Lower lobe of right lung (tissue), 2 donors: Measurements from ENCODE around the gene NSD2. TPM values are rescaled to one million over a fixed set of nuclear protein-coding genes. Genes with fewer than 3 reads are reported as not detected.

ENCODE experiments used
- ATAC-seq, 2 donors: fragments of 200-7000 bp; cut with Tn5 transposase; one replicate each; pipeline ENCODE4 v1.9.1; 2020 to 2022; ENCODE audit warnings: mild to moderate bottlenecking in 2 of 2, moderate library complexity in 2 of 2
- DNase-seq: peaks from one replicate; pipeline ENCODE4 v3.0.0-alpha.2; 2020
- H3K27ac ChIP-seq: fragments of 200-600 bp; one replicate; pipeline ENCODE4 v1.8.0; 2022
- H3K27me3 ChIP-seq: fragments of 200-600 bp; one replicate; pipeline ENCODE4 v1.8.0; 2022; ENCODE audit warnings: low read depth
- H3K36me3 ChIP-seq: fragments of 200-600 bp; one replicate; pipeline ENCODE4 v1.8.0; 2022; ENCODE audit warnings: mild to moderate bottlenecking
- H3K4me1 ChIP-seq: fragments of 200-600 bp; one replicate; pipeline ENCODE4 v1.8.0; 2022
- H3K4me3 ChIP-seq: fragments of 200-600 bp; one replicate; pipeline ENCODE4 v1.8.0; 2022; ENCODE audit warnings: mild to moderate bottlenecking
- H3K9me3 ChIP-seq: fragments of 200-600 bp; one replicate; pipeline ENCODE4 v1.8.0; 2022
- intact Hi-C: fragments of 100-400 bp; cut with DNase I; formaldehyde crosslinking; loops from one replicate; pipeline ENCODE4 v1.11.0; 2022
- total RNA-seq: library from RNA; stranded (reverse); fragmentation: NEBNext Ultra II Directional; extraction: Animal tissue kit (Norgen Biotek cat#: 25700); gene quantifications from one replicate; pipeline ENCODE4 v1.2.1, GENCODE V29; 2021
- TF ChIP-seq, protein P1 (sequence below): fragments of 200-600 bp; IDR thresholded peaks from one replicate; pipeline ENCODE4 v1.8.0; 2022; ENCODE audit warnings: antibody characterized with exemption, mild to moderate bottlenecking
- donor health status: DM: no; HTN: yes; CAD: no; lungs with severe emphysema.

NSD2 gene
- total RNA-seq, 1 donor from 2014 or later, result 52.9 TPM

DNA sequence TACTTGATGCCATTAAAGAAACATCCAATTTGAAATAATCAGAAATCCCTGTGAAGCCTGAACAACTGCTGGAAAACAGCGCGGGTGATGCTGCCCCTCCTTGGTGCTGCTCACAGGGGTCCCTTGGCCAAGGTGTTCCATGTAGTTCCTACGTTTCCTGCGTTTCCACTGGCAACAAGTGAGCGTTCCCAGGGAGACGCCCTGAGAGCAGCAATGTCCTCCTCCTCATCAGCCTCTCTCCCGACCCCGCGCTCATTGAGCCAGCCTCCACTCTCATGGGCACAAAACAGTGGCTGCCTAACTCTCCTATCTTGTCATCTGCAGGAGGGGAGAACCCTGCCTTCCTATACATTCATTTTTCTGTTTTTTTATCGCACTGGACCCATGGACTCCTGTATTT lies 34.1 kb upstream of the NSD2 start:
- H3K27me3 ChIP-seq, result no peaks in the 10 kb centered on the region
- H3K27ac ChIP-seq, result no peak overlapping the region
- H3K4me1 ChIP-seq, result peaks cover 3% of the 10 kb centered on the region
- no peaks in the 10 kb centered on the region for H3K9me3 ChIP-seq
- TF ChIP-seq, protein P1, sequence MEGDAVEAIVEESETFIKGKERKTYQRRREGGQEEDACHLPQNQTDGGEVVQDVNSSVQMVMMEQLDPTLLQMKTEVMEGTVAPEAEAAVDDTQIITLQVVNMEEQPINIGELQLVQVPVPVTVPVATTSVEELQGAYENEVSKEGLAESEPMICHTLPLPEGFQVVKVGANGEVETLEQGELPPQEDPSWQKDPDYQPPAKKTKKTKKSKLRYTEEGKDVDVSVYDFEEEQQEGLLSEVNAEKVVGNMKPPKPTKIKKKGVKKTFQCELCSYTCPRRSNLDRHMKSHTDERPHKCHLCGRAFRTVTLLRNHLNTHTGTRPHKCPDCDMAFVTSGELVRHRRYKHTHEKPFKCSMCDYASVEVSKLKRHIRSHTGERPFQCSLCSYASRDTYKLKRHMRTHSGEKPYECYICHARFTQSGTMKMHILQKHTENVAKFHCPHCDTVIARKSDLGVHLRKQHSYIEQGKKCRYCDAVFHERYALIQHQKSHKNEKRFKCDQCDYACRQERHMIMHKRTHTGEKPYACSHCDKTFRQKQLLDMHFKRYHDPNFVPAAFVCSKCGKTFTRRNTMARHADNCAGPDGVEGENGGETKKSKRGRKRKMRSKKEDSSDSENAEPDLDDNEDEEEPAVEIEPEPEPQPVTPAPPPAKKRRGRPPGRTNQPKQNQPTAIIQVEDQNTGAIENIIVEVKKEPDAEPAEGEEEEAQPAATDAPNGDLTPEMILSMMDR, result no peak
- intact Hi-C loops, result no loop called here
- DNase-seq (no peak), ATAC-seq (no peak)
- peaks cover 99% of the 10 kb centered on the region for H3K36me3 ChIP-seq
- H3K4me3 ChIP-seq, result no peak overlapping the region

- Histone ChIP-seq H3K4me3 (no peak overlapping the region), H3K4me1 (peaks cover 3% of the 10 kb centered on the region), H3K36me3 (peaks cover 91% of the 10 kb centered on the region), H3K27me3 (no peaks in the 10 kb centered on the region), H3K9me3 (no peaks in the 10 kb centered on the region), H3K27ac (no peak overlapping the region)
- ATAC-seq, result peak; percentile 13 to 52
- TF ChIP-seq, protein P1, result no peak
- no peak for DNase-seq
- intact Hi-C loops, result no loop called here
Observed at GRCh38 chr4:1839282-1839681, 31.9 kb upstream of the NSD2 start.

DNA sequence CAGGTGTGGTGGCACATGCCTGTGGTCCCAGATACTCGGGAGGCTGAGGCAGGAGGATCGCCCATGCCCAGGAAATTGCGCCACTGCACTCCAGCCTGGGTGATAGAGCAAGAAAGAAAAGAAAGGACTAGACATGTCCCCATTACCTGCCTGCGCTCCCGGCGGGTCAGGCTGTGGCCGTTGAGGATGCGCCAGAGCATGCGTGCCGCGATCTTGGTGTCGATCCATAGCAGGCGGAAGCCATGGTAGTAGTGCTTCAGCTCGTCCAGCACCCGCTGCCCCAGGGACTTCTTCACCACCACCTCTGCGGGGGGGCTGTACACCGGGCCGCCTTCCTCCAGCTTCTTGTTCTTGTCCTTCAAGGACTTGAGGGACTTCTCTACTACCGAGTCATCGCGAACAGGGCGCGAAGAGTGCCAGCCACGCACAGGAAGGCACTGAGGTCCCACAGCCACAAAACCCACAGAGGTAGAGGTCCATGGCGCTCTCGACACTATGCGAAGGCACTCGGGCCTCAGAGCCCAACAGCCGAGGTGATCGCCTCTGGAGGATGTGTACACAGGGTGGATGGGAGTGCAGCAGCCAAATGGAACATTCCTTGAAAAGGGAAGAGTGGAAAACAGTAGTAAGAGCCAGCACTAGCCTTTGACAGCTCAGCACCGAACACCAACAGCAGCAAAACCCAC lies 29.8 kb upstream of the NSD2 start:
- peak in 1 of 2 donors; percentile 9 for ATAC-seq
- TF ChIP-seq, protein P1, result no peak
- H3K9me3 ChIP-seq, result no peaks in the 10 kb centered on the region

GRCh38 chr4:1841887-1842210 lies 29.3 kb upstream of the NSD2 start:
- H3K36me3 ChIP-seq, result peaks cover 88% of the 10 kb centered on the region

More for the DNA sequence above, 29.8 kb upstream of the NSD2 start:
- DNase-seq, result no peak
- Histone ChIP-seq H3K4me1 (peaks cover 3% of the 10 kb centered on the region), H3K36me3 (peaks cover 88% of the 10 kb centered on the region), H3K4me3 (no peak overlapping the region), H3K27me3 (no peaks in the 10 kb centered on the region), H3K27ac (no peak overlapping the region)
- intact Hi-C loops, result no loop called here

DNA sequence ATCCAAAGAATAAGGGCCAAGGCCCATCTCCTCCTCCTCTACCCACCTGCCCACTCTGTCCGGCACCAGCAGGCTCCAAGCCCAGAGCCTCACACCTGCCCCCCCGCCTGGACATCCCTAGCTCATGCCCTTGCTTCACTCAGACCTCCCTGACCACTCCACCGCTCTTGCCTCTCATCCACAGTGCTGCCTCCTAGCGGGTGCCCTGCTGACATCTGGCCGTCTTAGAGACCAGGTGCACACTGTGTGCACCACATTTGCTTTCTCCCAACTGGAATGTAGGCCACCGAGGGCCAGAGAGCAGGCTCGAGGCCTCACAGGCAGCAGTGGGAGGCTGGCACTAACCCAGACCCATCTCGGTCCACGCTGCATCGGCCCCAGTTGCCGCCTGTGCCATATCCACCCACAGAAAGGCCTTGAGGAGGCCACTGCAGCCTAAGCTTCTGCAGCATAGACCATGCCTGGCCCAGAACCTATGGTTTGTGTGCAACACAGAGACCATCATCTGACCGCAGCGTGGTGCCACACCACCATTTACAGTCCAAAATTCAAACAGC lies 28.8 kb upstream of the NSD2 start:
- Histone ChIP-seq H3K27me3 (no peaks in the 10 kb centered on the region), H3K27ac (no peak overlapping the region), H3K9me3 (no peaks in the 10 kb centered on the region), H3K36me3 (peaks cover 88% of the 10 kb centered on the region), H3K4me1 (peaks cover 3% of the 10 kb centered on the region), H3K4me3 (no peak overlapping the region)
- intact Hi-C loops, result no loop called here
- TF ChIP-seq, protein P1, result no peak
- peak in 1 of 2 donors; percentile 17 for ATAC-seq
- DNase-seq, result no peak

More at GRCh38 chr4:1841887-1842210, 29.3 kb upstream of the NSD2 start:
- Histone ChIP-seq H3K4me3 (no peak overlapping the region), H3K27ac (no peak overlapping the region), H3K4me1 (peaks cover 3% of the 10 kb centered on the region), H3K27me3 (no peaks in the 10 kb centered on the region), H3K9me3 (no peaks in the 10 kb centered on the region)
- intact Hi-C loops, result no loop called here
- ATAC-seq (no peak), DNase-seq (no peak)
- TF ChIP-seq, protein P1, result no peak
